Glutamatergic neuron (in vitro differentiated cells): ENCODE data around the gene ABI3. TPM values are rescaled to one million over a fixed set of nuclear protein-coding genes. Genes with fewer than 3 reads are reported as not detected.

ENCODE experiments used
- DNase-seq: peaks from one replicate; pipeline ENCODE4 v3.0.0; 2022
- H3K27ac Mint-ChIP-seq: one replicate; pipeline ENCODE4 v1.8.0; 2020; ENCODE audit warnings: mild to moderate bottlenecking, mixed read lengths, inconsistent platforms; ENCODE audit not compliant: unreplicated experiment
- H3K27me3 Mint-ChIP-seq: one replicate; pipeline ENCODE4 v1.8.0; 2020; ENCODE audit warnings: mild to moderate bottlenecking, moderate library complexity, mixed read lengths, inconsistent platforms; ENCODE audit not compliant: unreplicated experiment
- H3K36me3 Mint-ChIP-seq: one replicate; pipeline ENCODE4 v1.8.0; 2020; ENCODE audit warnings: mild to moderate bottlenecking, mixed read lengths, inconsistent platforms; ENCODE audit not compliant: unreplicated experiment
- H3K4me1 Mint-ChIP-seq: one replicate; pipeline ENCODE4 v1.8.0; 2020; ENCODE audit warnings: mild to moderate bottlenecking, low read depth, mixed read lengths, inconsistent platforms; ENCODE audit not compliant: unreplicated experiment
- H3K4me3 Mint-ChIP-seq: one replicate; pipeline ENCODE4 v1.8.0; 2020; ENCODE audit warnings: mild to moderate bottlenecking, mixed read lengths, inconsistent platforms; ENCODE audit not compliant: unreplicated experiment
- H3K9me3 Mint-ChIP-seq: one replicate; pipeline ENCODE4 v1.8.0; 2020; ENCODE audit warnings: mild to moderate bottlenecking, moderate library complexity, mixed read lengths, inconsistent platforms; ENCODE audit not compliant: unreplicated experiment
- total RNA-seq: library from RNA; stranded (reverse); fragmentation: NEBNext Ultra II Directional; extraction: Animal tissue kit (Norgen Biotek cat#: 25700); gene quantifications from one replicate; pipeline ENCODE4 v1.2.1, GENCODE V29; 2021; ENCODE audit not compliant: unreplicated experiment
- TF ChIP-seq, protein P1 (sequence below): fragments of 200-600 bp; sonication (generic); IDR thresholded peaks from one replicate; pipeline ENCODE4 v1.5.0; 2021; ENCODE audit not compliant: partially characterized antibody, unreplicated experiment

ABI3 gene
- total RNA-seq, 1 donor from 2014 or later: not detected

DNA sequence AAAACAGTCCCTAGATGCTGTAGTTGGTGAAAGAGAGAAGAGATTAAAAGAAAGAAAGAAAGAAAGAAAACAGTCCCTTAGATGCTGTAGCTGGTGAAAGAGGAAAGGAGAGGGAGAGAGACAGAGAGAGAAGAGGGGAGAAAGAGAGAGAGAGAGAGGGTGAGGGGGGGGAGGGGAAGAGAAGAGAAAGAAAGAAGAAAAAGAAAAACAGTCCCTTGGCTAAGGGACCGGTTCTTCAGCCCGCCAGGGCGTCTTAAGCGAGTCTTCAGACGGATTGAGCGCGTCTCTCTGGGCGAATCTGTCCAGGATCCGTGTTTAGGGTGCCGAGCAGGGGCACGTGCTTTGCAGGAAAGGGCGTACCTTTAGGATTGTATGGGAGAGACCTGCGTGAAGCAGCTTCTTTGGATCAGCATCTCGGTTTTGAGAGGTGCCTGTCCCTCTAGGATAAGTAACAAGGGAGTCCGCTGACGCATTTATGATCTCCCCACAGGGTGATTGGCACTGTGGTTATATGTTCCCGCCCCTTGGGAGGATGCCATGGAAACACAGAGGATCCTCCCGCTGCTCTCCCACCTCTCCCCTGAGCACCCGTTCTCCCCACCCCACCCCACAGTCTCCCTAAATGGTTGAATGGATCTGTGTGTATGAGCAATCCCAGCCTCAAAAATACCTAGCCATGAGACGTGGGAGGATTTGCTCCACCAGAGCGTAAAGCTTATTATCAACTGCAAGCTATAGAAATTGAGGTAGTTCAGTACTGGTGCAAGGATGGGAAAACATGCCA is 16.8 kb upstream of the ABI3 start:
- peaks cover 17% of the 10 kb centered on the region for H3K27me3 Mint-ChIP-seq
- peaks cover 21% of the 10 kb centered on the region for H3K9me3 Mint-ChIP-seq
- no peak for DNase-seq
- no peaks in the 10 kb centered on the region for H3K36me3 Mint-ChIP-seq
- peak overlapping the region; percentile 96 for H3K27ac Mint-ChIP-seq
- TF ChIP-seq, protein P1, sequence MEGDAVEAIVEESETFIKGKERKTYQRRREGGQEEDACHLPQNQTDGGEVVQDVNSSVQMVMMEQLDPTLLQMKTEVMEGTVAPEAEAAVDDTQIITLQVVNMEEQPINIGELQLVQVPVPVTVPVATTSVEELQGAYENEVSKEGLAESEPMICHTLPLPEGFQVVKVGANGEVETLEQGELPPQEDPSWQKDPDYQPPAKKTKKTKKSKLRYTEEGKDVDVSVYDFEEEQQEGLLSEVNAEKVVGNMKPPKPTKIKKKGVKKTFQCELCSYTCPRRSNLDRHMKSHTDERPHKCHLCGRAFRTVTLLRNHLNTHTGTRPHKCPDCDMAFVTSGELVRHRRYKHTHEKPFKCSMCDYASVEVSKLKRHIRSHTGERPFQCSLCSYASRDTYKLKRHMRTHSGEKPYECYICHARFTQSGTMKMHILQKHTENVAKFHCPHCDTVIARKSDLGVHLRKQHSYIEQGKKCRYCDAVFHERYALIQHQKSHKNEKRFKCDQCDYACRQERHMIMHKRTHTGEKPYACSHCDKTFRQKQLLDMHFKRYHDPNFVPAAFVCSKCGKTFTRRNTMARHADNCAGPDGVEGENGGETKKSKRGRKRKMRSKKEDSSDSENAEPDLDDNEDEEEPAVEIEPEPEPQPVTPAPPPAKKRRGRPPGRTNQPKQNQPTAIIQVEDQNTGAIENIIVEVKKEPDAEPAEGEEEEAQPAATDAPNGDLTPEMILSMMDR: no peak
- peak overlapping the region; percentile 92 for H3K4me3 Mint-ChIP-seq
- H3K4me1 Mint-ChIP-seq: peaks cover 3% of the 10 kb centered on the region

DNA sequence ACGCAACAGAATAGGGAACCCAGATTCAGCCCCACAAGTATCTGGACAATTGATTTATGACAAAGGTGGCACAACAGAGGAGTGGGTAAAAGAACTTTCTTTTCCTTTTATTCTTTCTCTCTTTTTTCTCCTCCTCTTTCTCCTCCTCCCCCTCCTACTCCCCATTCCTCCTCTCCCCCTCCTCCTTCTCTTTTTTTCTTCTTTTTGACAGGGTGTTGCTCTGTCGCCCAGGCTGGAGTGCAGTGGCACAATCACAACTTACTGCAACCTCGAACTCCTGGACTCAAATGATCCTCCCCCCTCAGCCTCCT is 16.3 kb upstream of the ABI3 start:
- H3K4me3 Mint-ChIP-seq: peak overlapping the region; percentile 92

GRCh38 chr17:49195751-49196150 is 14.8 kb upstream of the ABI3 start:
- H3K27me3 Mint-ChIP-seq: peaks cover 21% of the 10 kb centered on the region
- no peak overlapping the region for H3K4me3 Mint-ChIP-seq
- no peak for DNase-seq
- peaks cover 23% of the 10 kb centered on the region for H3K9me3 Mint-ChIP-seq
- TF ChIP-seq, protein P1: no peak
- no peaks in the 10 kb centered on the region for H3K36me3 Mint-ChIP-seq
- H3K4me1 Mint-ChIP-seq: peaks cover 3% of the 10 kb centered on the region
- H3K27ac Mint-ChIP-seq: no peak overlapping the region

More for the DNA sequence above, 16.3 kb upstream of the ABI3 start:
- H3K27ac Mint-ChIP-seq: no peak overlapping the region
- H3K9me3 Mint-ChIP-seq: peaks cover 21% of the 10 kb centered on the region
- peaks cover 3% of the 10 kb centered on the region for H3K4me1 Mint-ChIP-seq
- TF ChIP-seq, protein P1: no peak
- H3K27me3 Mint-ChIP-seq: peaks cover 17% of the 10 kb centered on the region
- no peak for DNase-seq
- H3K36me3 Mint-ChIP-seq: no peaks in the 10 kb centered on the region

- H3K27ac Mint-ChIP-seq: no peak overlapping the region
- H3K9me3 Mint-ChIP-seq: peaks cover 21% of the 10 kb centered on the region
- H3K36me3 Mint-ChIP-seq: no peaks in the 10 kb centered on the region
- H3K4me1 Mint-ChIP-seq: peaks cover 2% of the 10 kb centered on the region
- H3K27me3 Mint-ChIP-seq: peaks cover 21% of the 10 kb centered on the region
- no peak for DNase-seq
- H3K4me3 Mint-ChIP-seq: no peak overlapping the region
- TF ChIP-seq, protein P1: no peak
Measured at GRCh38 chr17:49196520-49196919, 14.0 kb upstream of the ABI3 start.

DNA sequence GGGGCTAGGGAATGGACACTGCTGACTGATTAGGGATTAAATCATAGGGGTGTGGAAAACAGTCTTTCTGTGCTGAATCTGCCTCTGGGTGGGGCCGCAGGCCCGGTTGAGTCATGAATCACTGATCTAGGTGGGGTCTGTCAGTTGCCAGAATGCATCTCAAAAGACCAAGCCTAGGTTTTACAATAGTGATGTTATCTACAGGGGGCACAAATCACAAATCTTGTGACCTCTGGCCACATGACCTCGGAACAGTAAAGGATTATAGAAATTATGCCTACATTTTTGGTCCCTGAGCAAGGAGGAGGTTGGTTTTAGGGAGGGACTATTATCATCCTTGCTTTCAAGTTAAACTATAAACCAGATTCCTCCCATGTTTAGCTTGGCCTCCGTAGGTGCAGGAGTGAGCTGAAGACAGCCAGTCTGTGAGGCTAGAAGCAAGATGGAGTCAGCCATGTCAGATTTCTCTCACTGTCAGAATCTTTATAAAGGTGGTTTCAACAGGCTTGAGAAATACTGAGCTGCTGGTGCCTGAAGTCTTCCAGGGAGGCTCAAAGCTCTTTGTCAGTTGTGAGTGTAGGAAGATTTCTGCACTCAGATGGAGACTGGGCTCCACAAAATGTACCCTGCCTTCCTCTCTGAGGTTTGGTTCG is 13.0 kb upstream of the ABI3 start:
- H3K4me1 Mint-ChIP-seq: no peaks in the 10 kb centered on the region

More for the DNA sequence above, 13.0 kb upstream of the ABI3 start:
- TF ChIP-seq, protein P1: no peak
- H3K27ac Mint-ChIP-seq: no peak overlapping the region
- H3K36me3 Mint-ChIP-seq: no peaks in the 10 kb centered on the region
- H3K9me3 Mint-ChIP-seq: peaks cover 12% of the 10 kb centered on the region
- peaks cover 13% of the 10 kb centered on the region for H3K27me3 Mint-ChIP-seq
- H3K4me3 Mint-ChIP-seq: no peak overlapping the region
- DNase-seq: no peak
